Vagina (tissue), 2 donors: ENCODE results near the gene GPM6B. TPM values are rescaled to one million over a fixed set of nuclear protein-coding genes. Genes with fewer than 3 reads are reported as not detected.

Source experiments
- DNase-seq, 2 donors: peaks; one replicate each; pipeline ENCODE4 v3.0.0-alpha.2; 2017; ENCODE audit errors: extremely low spot score in 2 of 2
- H3K27ac ChIP-seq: fragments of 200-600 bp; sonication (generic); one replicate; pipeline ENCODE4 v1.5.1; 2019
- H3K27me3 ChIP-seq: fragments of 200-600 bp; sonication (generic); one replicate; pipeline ENCODE4 v1.5.1; 2019
- H3K36me3 ChIP-seq, 2 donors: fragments of 200-600 bp; sonication (generic); one replicate each; pipeline ENCODE4 v1.5.1; 2017 to 2019
- H3K4me1 ChIP-seq: fragments of 200-600 bp; sonication (generic); one replicate; pipeline ENCODE4 v1.5.1; 2019
- H3K4me3 ChIP-seq, 2 donors: fragments of 200-600 bp; sonication (generic); 1 replicate in 1 of 2; 2 replicates in 1 of 2; pipeline ENCODE4 v1.5.1; 2016 to 2019
- H3K9me3 ChIP-seq: fragments of 200-600 bp; sonication (generic); one replicate; pipeline ENCODE4 v1.5.1; 2019
- CTCF ChIP-seq, 3 experiments: fragments of 450-650 bp in 2 of 3; fragments of 200-600 bp in 1 of 3; sonication (generic) in 1 of 3; IDR thresholded peaks; one replicate each; pipeline ENCODE4 v1.5.1; 2017 to 2019; ENCODE audit warnings: antibody characterized with exemption in 3 of 3, mild to moderate bottlenecking in 2 of 3, moderate library complexity in 2 of 3
- POLR2A ChIP-seq, 2 donors: fragments of 450-650 bp; IDR thresholded peaks; one replicate each; pipeline ENCODE4 v1.6.1; 2017; ENCODE audit warnings: antibody characterized with exemption in 2 of 2, mild to moderate bottlenecking in 2 of 2, moderate library complexity in 2 of 2
- POLR2AphosphoS5 ChIP-seq, 2 donors: sonication (generic); formaldehyde crosslinking; IDR thresholded peaks; one replicate each; pipeline ENCODE4 v1.9.0; 2017; ENCODE audit warnings: antibody characterized with exemption in 2 of 2, mild to moderate bottlenecking in 2 of 2, low read depth in 1 of 2; ENCODE audit not compliant: insufficient read depth in 1 of 2
- intact Hi-C: fragments of 100-400 bp; cut with DNase I; formaldehyde crosslinking; loops from one replicate; pipeline ENCODE4 v1.15.1; 2023
- total RNA-seq: library from RNA; depleted of rRNA; stranded (reverse); fragments of >200 nt; gene quantifications from one replicate; pipeline ENCODE4 v1.2.3, GENCODE V29; 2016

Gene GPM6B
- total RNA-seq, 1 donor from 2014 or later: 15.7 TPM

- H3K4me3 ChIP-seq: no peak overlapping the region
- H3K9me3 ChIP-seq: no peaks in the 10 kb centered on the region
- DNase-seq: no peak
- no peaks in the 10 kb centered on the region for H3K27me3 ChIP-seq
- no peaks in the 10 kb centered on the region for H3K4me1 ChIP-seq
- intact Hi-C loops: no loop called here
- no peak for TF ChIP-seq POLR2AphosphoS5 (IDR thresholded peaks at IDR 0.05; ENCODE audit: insufficient read depth in 1 of 2, low read depth in 1 of 2)
- no peaks in the 10 kb centered on the region for H3K36me3 ChIP-seq
- H3K27ac ChIP-seq: no peak overlapping the region
These were observed 8.4 kb upstream of the GPM6B start for GRCh38 chrX:13825178-13825762.

GRCh38 chrX:13824746-13825145 is 7.9 kb upstream of the GPM6B start:
- Histone ChIP-seq H3K9me3 (no peaks in the 10 kb centered on the region), H3K27ac (no peak overlapping the region), H3K27me3 (no peaks in the 10 kb centered on the region), H3K36me3 (no peaks in the 10 kb centered on the region), H3K4me1 (no peaks in the 10 kb centered on the region), H3K4me3 (no peak overlapping the region)
- intact Hi-C loops: no loop called here
- no peak for DNase-seq
- TF ChIP-seq POLR2AphosphoS5 (IDR thresholded peaks at IDR 0.05; ENCODE audit: insufficient read depth in 1 of 2, low read depth in 1 of 2) (no peak), CTCF (IDR thresholded peaks at IDR 0.05) (no peak), POLR2A (IDR thresholded peaks at IDR 0.05) (no peak)

- Histone ChIP-seq H3K27me3 (no peaks in the 10 kb centered on the region), H3K36me3 (no peaks in the 10 kb centered on the region), H3K4me3 (no peak overlapping the region), H3K4me1 (no peaks in the 10 kb centered on the region), H3K9me3 (no peaks in the 10 kb centered on the region), H3K27ac (no peak overlapping the region)
- intact Hi-C loops: no loop called here
- no peak for DNase-seq
- TF ChIP-seq CTCF (IDR thresholded peaks at IDR 0.05): no peak
- no peak for TF ChIP-seq POLR2A (IDR thresholded peaks at IDR 0.05)
- no peak for TF ChIP-seq POLR2AphosphoS5 (IDR thresholded peaks at IDR 0.05; ENCODE audit: insufficient read depth in 1 of 2, low read depth in 1 of 2)
These were observed 4.8 kb upstream of the GPM6B start for GRCh38 chrX:13821738-13822137.

- Histone ChIP-seq H3K4me1 (no peaks in the 10 kb centered on the region), H3K27me3 (no peaks in the 10 kb centered on the region), H3K4me3 (no peak overlapping the region), H3K27ac (no peak overlapping the region), H3K36me3 (no peaks in the 10 kb centered on the region), H3K9me3 (no peaks in the 10 kb centered on the region)
- intact Hi-C loops: no loop called here
- TF ChIP-seq POLR2AphosphoS5 (IDR thresholded peaks at IDR 0.05; ENCODE audit: insufficient read depth in 1 of 2, low read depth in 1 of 2) (no peak), CTCF (IDR thresholded peaks at IDR 0.05) (no peak), POLR2A (IDR thresholded peaks at IDR 0.05) (no peak)
- no peak for DNase-seq
These were observed 717 bp downstream of the GPM6B start for GRCh38 chrX:13816176-13816575.

GRCh38 chrX:13815664-13816063 is 1.2 kb downstream of the GPM6B start:
- intact Hi-C loops: no loop called here
- no peaks in the 10 kb centered on the region for H3K9me3 ChIP-seq
- no peaks in the 10 kb centered on the region for H3K36me3 ChIP-seq
- no peak overlapping the region for H3K27ac ChIP-seq
- H3K4me1 ChIP-seq: no peaks in the 10 kb centered on the region
- TF ChIP-seq POLR2AphosphoS5 (IDR thresholded peaks at IDR 0.05; ENCODE audit: insufficient read depth in 1 of 2, low read depth in 1 of 2) (no peak), CTCF (IDR thresholded peaks at IDR 0.05) (no peak), POLR2A (IDR thresholded peaks at IDR 0.05) (no peak)
- no peak for DNase-seq
- H3K4me3 ChIP-seq: no peak overlapping the region
- H3K27me3 ChIP-seq: no peaks in the 10 kb centered on the region
